Sigmoid colon (tissue), 7 donors: ENCODE results near the gene SLIT3. TPM values are rescaled to one million over a fixed set of nuclear protein-coding genes. Genes with fewer than 3 reads are reported as not detected.

Experiments
- DNase-seq: peaks from one replicate; pipeline ENCODE4 v3.0.0-alpha.2; 2019
- H3K27ac ChIP-seq, 4 donors: fragments of 200-600 bp; sonication (generic); one replicate each; pipeline ENCODE4 v1.5.1; 2016 to 2019; ENCODE audit warnings: mild to moderate bottlenecking in 1 of 4
- H3K27me3 ChIP-seq, 3 donors: fragments of 200-600 bp; sonication (generic); one replicate each; pipeline ENCODE4 v1.5.1; 2019; ENCODE audit warnings: mild to moderate bottlenecking in 1 of 3
- H3K36me3 ChIP-seq, 4 donors: fragments of 200-600 bp; sonication (generic); one replicate each; pipeline ENCODE4 v1.5.1; 2016 to 2019
- H3K4me1 ChIP-seq, 4 donors: fragments of 200-600 bp; sonication (generic); one replicate each; pipeline ENCODE4 v1.5.1; 2017 to 2019
- H3K4me3 ChIP-seq, 4 donors: fragments of 200-600 bp; sonication (generic); one replicate each; pipeline ENCODE4 v1.5.1; 2017 to 2019; ENCODE audit warnings: mild to moderate bottlenecking in 2 of 4, moderate library complexity in 1 of 4
- H3K9me3 ChIP-seq, 4 donors: fragments of 200-600 bp in 3 of 4; sonication (generic) in 3 of 4; one replicate each; pipeline versions ENCODE4 v1.5.1 to v1.6.1; 2013 to 2019
- EP300 ChIP-seq, 4 donors: sonication (generic); formaldehyde crosslinking; IDR thresholded peaks; one replicate each; pipeline ENCODE4 v1.6.1; 2017; ENCODE audit warnings: antibody characterized with exemption in 4 of 4
- POLR2A ChIP-seq, 2 donors: fragments of 450-650 bp; IDR thresholded peaks; one replicate each; pipeline ENCODE4 v1.6.1; 2016; ENCODE audit warnings: antibody characterized with exemption in 2 of 2, mild to moderate bottlenecking in 2 of 2, moderate library complexity in 2 of 2
- POLR2AphosphoS5 ChIP-seq, 4 donors: sonication (generic); formaldehyde crosslinking; IDR thresholded peaks; one replicate each; pipeline ENCODE4 v1.6.1; 2017; ENCODE audit warnings: antibody characterized with exemption in 4 of 4
- WGBS, 2 donors: extraction: QIAGEN DNeasy Blood & Tissue Kit; methylation state at CpG; one replicate each; pipeline ENCODE4 v1.1.7; 2013; 5-methylcytosine and 5-hydroxymethylcytosine counted together
- intact Hi-C: fragments of 100-400 bp; cut with DNase I; formaldehyde crosslinking; loops from one replicate; pipeline ENCODE4 v1.15.1; 2023
- polyA plus RNA-seq, 3 donors: library from polyadenylated mRNA; stranded (reverse); fragments of 200-250 nt; gene quantifications; one replicate each; pipeline ENCODE4 v1.2.3, GENCODE V29; 2013
- total RNA-seq, 4 donors: library from RNA; depleted of rRNA; stranded (reverse); fragments of >200 nt; gene quantifications; one replicate each; pipeline ENCODE4 v1.1.0, GENCODE V29; 2016
- TF ChIP-seq, protein P1 (sequence below), 4 experiments: fragments of 450-650 bp in 3 of 4; fragments of 200-600 bp in 1 of 4; IDR thresholded peaks; one replicate each; pipeline ENCODE4 v1.5.1; 2016 to 2019; ENCODE audit warnings: antibody characterized with exemption in 4 of 4, mild to moderate bottlenecking in 3 of 4, moderate library complexity in 2 of 4
- donor health status: healthy with polysubstance abuse.
- donor health status: Bipolar disorder and iron deficiency.
- donor health status: healthy.

SLIT3 gene
- total and polyA plus RNA-seq, 7 donors: 0.23 to 46.3 (median 30.0) TPM

DNA sequence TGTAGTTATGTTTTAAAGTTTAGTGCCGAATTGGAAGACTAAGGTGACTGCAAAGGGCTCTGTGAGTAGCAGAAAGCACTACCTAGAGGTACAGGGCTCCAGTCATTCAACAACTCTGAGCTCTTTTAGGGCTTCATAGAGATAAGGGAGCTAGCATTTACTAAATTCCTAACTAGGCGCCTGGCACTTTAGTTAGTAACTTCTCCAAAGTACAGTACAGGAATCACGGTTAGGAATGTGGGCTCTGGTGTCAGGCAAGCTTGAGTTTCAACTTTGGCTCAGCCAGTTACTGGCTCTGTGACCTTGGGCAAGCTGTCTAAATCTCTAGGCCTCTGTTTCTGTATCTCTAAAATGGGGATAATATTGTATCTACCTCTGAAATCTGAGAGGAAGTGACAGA, 115.3 kb downstream of the SLIT3 start:
- no peak for TF ChIP-seq POLR2AphosphoS5 (IDR thresholded peaks at IDR 0.05)
- TF ChIP-seq, protein P1, sequence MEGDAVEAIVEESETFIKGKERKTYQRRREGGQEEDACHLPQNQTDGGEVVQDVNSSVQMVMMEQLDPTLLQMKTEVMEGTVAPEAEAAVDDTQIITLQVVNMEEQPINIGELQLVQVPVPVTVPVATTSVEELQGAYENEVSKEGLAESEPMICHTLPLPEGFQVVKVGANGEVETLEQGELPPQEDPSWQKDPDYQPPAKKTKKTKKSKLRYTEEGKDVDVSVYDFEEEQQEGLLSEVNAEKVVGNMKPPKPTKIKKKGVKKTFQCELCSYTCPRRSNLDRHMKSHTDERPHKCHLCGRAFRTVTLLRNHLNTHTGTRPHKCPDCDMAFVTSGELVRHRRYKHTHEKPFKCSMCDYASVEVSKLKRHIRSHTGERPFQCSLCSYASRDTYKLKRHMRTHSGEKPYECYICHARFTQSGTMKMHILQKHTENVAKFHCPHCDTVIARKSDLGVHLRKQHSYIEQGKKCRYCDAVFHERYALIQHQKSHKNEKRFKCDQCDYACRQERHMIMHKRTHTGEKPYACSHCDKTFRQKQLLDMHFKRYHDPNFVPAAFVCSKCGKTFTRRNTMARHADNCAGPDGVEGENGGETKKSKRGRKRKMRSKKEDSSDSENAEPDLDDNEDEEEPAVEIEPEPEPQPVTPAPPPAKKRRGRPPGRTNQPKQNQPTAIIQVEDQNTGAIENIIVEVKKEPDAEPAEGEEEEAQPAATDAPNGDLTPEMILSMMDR (IDR thresholded peaks at IDR 0.05): no peak
- no peak for TF ChIP-seq EP300 (IDR thresholded peaks at IDR 0.05)
- TF ChIP-seq POLR2A (IDR thresholded peaks at IDR 0.05): no peak
- no peak overlapping the region for H3K4me3 ChIP-seq
- DNase-seq: no peak
- H3K36me3 ChIP-seq: no peaks in the 10 kb centered on the region
- no peak overlapping the region for H3K27ac ChIP-seq
- H3K9me3 ChIP-seq: no peaks in the 10 kb centered on the region
- 47 to 74% methylated on average over 3 of the region's 3 CpGs for WGBS, 2 donors
- intact Hi-C loops: no loop called here
- H3K4me1 ChIP-seq: no peaks in the 10 kb centered on the region
- no peaks in the 10 kb centered on the region for H3K27me3 ChIP-seq

DNA sequence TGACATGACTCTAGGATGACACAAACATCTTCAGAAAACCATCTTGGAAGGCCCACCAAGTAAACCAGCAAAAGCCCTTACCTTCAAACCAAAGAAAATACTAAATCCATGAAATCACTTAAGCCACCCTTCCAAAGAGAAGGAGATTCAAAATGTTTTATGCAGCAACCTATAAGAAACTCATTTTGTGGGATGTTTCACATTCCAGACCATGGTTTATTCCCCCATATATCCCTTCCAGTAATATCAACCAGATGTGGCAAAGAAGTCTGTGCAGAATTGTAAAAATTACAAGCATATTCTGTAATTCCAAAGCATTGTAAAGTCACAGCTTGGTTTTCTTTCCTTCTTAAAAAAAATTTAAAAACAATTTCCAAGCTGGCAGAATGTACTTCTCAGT, 117.4 kb downstream of the SLIT3 start:
- TF ChIP-seq, protein P1 (IDR thresholded peaks at IDR 0.05): no peak
- TF ChIP-seq POLR2AphosphoS5 (IDR thresholded peaks at IDR 0.05): no peak
- TF ChIP-seq POLR2A (IDR thresholded peaks at IDR 0.05): no peak
- no peak for TF ChIP-seq EP300 (IDR thresholded peaks at IDR 0.05)
- Histone ChIP-seq H3K9me3 (no peaks in the 10 kb centered on the region), H3K27me3 (no peaks in the 10 kb centered on the region), H3K4me1 (peaks cover 0 to under 1% (median 0%) of the 10 kb centered on the region in 4 donors), H3K4me3 (no peak overlapping the region), H3K27ac (no peak overlapping the region), H3K36me3 (no peaks in the 10 kb centered on the region)
- intact Hi-C loops: no loop called here
- no peak for DNase-seq

DNA sequence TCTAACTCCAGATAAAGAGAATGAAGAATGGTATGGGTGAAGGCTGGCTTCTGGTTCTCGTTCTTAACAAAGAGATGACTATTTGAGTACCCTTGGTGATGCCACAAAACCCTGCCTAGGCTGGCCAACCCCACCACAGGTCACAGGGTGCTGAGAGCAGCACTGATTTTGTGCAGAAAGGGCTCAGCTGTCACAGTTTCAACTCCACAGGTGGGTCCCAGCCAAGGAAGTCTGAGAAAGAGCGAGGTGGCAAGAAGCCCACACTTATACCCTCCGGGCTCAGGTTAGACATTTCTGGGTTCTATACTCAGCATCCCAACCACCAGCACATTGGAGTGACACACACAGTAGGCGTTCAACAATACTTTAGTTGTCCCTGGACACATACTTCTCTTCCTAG, 118.1 kb downstream of the SLIT3 start:
- Histone ChIP-seq H3K36me3 (no peaks in the 10 kb centered on the region), H3K27ac (no peak overlapping the region), H3K4me1 (peaks cover 0 to 6% (median 2%) of the 10 kb centered on the region in 4 donors), H3K9me3 (no peaks in the 10 kb centered on the region), H3K27me3 (no peaks in the 10 kb centered on the region), H3K4me3 (no peak overlapping the region)
- intact Hi-C loops: no loop called here
- no peak for TF ChIP-seq EP300 (IDR thresholded peaks at IDR 0.05)
- TF ChIP-seq POLR2AphosphoS5 (IDR thresholded peaks at IDR 0.05): no peak
- TF ChIP-seq, protein P1 (IDR thresholded peaks at IDR 0.05): no peak
- no peak for TF ChIP-seq POLR2A (IDR thresholded peaks at IDR 0.05)
- no peak for DNase-seq
- 74 to 86% methylated on average over 4 of the region's 4 CpGs for WGBS, 2 donors

DNA sequence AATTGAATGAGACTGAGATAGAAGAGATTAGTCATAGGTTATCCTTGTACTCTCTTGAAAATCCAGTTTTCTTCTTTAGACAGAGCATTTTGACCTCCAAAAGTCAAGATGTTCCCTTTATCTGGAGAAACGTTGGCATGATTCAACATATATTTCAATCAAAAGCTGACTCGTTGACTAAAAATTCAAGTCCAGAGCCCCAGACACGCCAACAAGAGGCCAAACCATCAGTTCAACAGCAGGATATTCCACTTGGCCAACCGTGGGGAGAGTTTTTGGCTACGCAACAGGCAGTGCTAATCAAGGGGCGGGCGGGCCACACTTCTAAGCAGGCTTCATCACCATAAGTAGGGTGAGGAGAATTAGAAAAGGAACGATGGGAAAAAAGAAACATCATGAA, 119.1 kb downstream of the SLIT3 start:
- no peaks in the 10 kb centered on the region for H3K9me3 ChIP-seq
- H3K27me3 ChIP-seq: no peaks in the 10 kb centered on the region
- whole genome bisulfite sequencing, 2 donors: 68 to 71% methylated on average over 8 of the region's 8 CpGs
- no peak overlapping the region for H3K4me3 ChIP-seq
- no peak for DNase-seq
- H3K36me3 ChIP-seq: no peaks in the 10 kb centered on the region
- intact Hi-C loops: no loop called here
- TF ChIP-seq POLR2A (IDR thresholded peaks at IDR 0.05) (no peak), POLR2AphosphoS5 (IDR thresholded peaks at IDR 0.05) (no peak)
- H3K27ac ChIP-seq: no peak overlapping the region
- H3K4me1 ChIP-seq: peaks cover 0 to 6% (median 2%) of the 10 kb centered on the region in 4 donors

DNA sequence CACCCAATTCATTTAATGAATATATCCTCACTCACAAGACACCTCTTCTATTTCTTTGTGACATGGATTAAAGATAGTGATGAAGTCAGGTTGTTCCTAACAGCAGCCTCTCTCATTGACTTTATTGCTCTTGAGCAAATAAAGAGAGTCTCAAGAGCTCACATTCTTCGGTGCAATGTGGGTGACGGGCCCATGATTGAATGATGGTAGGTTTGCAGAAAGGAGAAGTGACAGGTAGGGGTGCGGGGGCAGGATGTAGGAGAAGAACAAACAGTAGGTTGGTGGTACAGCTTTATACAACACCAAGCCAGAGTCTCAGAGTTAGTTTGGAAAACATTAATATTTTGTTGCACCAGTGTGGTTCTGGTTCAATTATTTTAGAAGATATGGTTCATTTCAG, 122.2 kb downstream of the SLIT3 start:
- no peaks in the 10 kb centered on the region for H3K9me3 ChIP-seq
- peaks cover 0 to 6% (median 3%) of the 10 kb centered on the region in 4 donors for H3K4me1 ChIP-seq
- TF ChIP-seq POLR2AphosphoS5 (IDR thresholded peaks at IDR 0.05) (no peak), EP300 (IDR thresholded peaks at IDR 0.05) (no peak), POLR2A (IDR thresholded peaks at IDR 0.05) (no peak)
- TF ChIP-seq, protein P1 (IDR thresholded peaks at IDR 0.05): no peak
- intact Hi-C loops: no loop called here
- DNase-seq: no peak
- no peak overlapping the region for H3K27ac ChIP-seq
- no peaks in the 10 kb centered on the region for H3K36me3 ChIP-seq
- H3K27me3 ChIP-seq: no peaks in the 10 kb centered on the region
- no peak overlapping the region for H3K4me3 ChIP-seq
- WGBS, 2 donors: 22 to 43% methylated on average over 3 of the region's 3 CpGs
